WTC11 (cell line): ENCODE results near the gene NR4A3. TPM values are rescaled to one million over a fixed set of nuclear protein-coding genes. Genes with fewer than 3 reads are reported as not detected.

Experiments used
- ATAC-seq: fragments of 200-7000 bp; cut with Tn5 transposase; 2 replicates; pipeline ENCODE4 v1.10.0; 2021; ENCODE audit warnings: mild to moderate bottlenecking, moderate library complexity
- CTCF ChIA-PET: fragments of 300-600 bp; sonication (Branson Sonifier 250); formaldehyde crosslinking; loops from one replicate; lab custom pipeline; 2021; ENCODE audit warnings: antibody characterized with exemption; lab: Charles Lee
- POLR2A ChIA-PET: fragments of 350-600 bp; sonication (Branson Sonifier 250); formaldehyde crosslinking; loops from one replicate; lab custom pipeline; 2021; ENCODE audit warnings: antibody characterized with exemption; lab: Charles Lee
- DNase-seq: peaks from one replicate; pipeline ENCODE4 v3.0.0; 2021; ENCODE audit warnings: low spot score
- H3K27ac Mint-ChIP-seq: 2 replicates; pipeline ENCODE4 v1.8.0; 2021; ENCODE audit warnings: mixed read lengths
- H3K27me3 Mint-ChIP-seq: 2 replicates; pipeline ENCODE4 v1.8.0; 2021; ENCODE audit warnings: low read depth, mild to moderate bottlenecking, moderate library complexity, mixed read lengths
- H3K36me3 Mint-ChIP-seq: 2 replicates; pipeline ENCODE4 v1.8.0; 2021; ENCODE audit warnings: mixed read lengths
- H3K4me1 Mint-ChIP-seq: 2 replicates; pipeline ENCODE4 v1.8.0; 2022; ENCODE audit warnings: mixed read lengths
- H3K4me3 Mint-ChIP-seq: 2 replicates; pipeline ENCODE4 v1.8.0; 2021; ENCODE audit warnings: mild to moderate bottlenecking, moderate library complexity, mixed read lengths
- H3K9me3 Mint-ChIP-seq: 2 replicates; pipeline ENCODE4 v1.8.0; 2021; ENCODE audit warnings: mixed read lengths
- CBFB ChIP-seq: sonication (generic); formaldehyde crosslinking; IDR thresholded peaks from 2 replicates; pipeline ENCODE4 v1.8.1; 2022; ENCODE audit warnings: mild to moderate bottlenecking, low read depth, missing genetic modification reagents
- ESRRA ChIP-seq: sonication (generic); formaldehyde crosslinking; IDR thresholded peaks from 2 replicates; pipeline ENCODE4 v1.8.1; 2022; ENCODE audit warnings: mild to moderate bottlenecking, missing genetic modification reagents, borderline replicate concordance
- FOXJ3 ChIP-seq: sonication (generic); formaldehyde crosslinking; IDR thresholded peaks from 2 replicates; pipeline ENCODE4 v1.9.0; 2021; ENCODE audit warnings: missing genetic modification reagents, mild to moderate bottlenecking, borderline replicate concordance
- IRF1 ChIP-seq: sonication (generic); formaldehyde crosslinking; IDR thresholded peaks from 2 replicates; pipeline ENCODE4 v1.8.0; 2023; ENCODE audit warnings: missing genetic modification reagents
- IRF2 ChIP-seq: sonication (generic); formaldehyde crosslinking; IDR thresholded peaks from 2 replicates; pipeline ENCODE4 v1.8.0; 2022; ENCODE audit warnings: low read depth, missing genetic modification reagents, borderline replicate concordance
- JUN ChIP-seq: sonication (generic); formaldehyde crosslinking; IDR thresholded peaks from 2 replicates; pipeline ENCODE4 v1.8.0; 2023; ENCODE audit warnings: mild to moderate bottlenecking, missing genetic modification reagents
- OVOL2 ChIP-seq: fragments of 250-450 bp; sonication (Bioruptor Pico); IDR thresholded peaks from 2 replicates; pipeline ENCODE4 v1.9.0; 2021; ENCODE audit warnings: mild to moderate bottlenecking, borderline replicate concordance
- RELA ChIP-seq: sonication (generic); formaldehyde crosslinking; IDR thresholded peaks from 2 replicates; pipeline ENCODE4 v1.8.1; 2022; ENCODE audit warnings: missing genetic modification reagents, mild to moderate bottlenecking, borderline replicate concordance
- TEAD1 ChIP-seq: sonication (generic); formaldehyde crosslinking; IDR thresholded peaks from 2 replicates; pipeline ENCODE4 v1.8.0; 2022; ENCODE audit warnings: mild to moderate bottlenecking, missing genetic modification reagents
- ZNF263 ChIP-seq: sonication (generic); formaldehyde crosslinking; IDR thresholded peaks from 2 replicates; pipeline ENCODE4 v1.8.1; 2022; ENCODE audit warnings: low read depth, mild to moderate bottlenecking, moderate library complexity, missing genetic modification reagents
- total RNA-seq: library from RNA; stranded (reverse); gene quantifications from 3 replicates; pipeline ENCODE4 v1.2.3, GENCODE V29; 2021
- TF ChIP-seq, protein P1 (sequence below): fragments of 200-600 bp; IDR thresholded peaks from 2 replicates; pipeline ENCODE4 v1.8.0; 2022; ENCODE audit warnings: antibody characterized with exemption
- TF ChIP-seq, protein P2 (sequence below): sonication (generic); formaldehyde crosslinking; IDR thresholded peaks from 2 replicates; pipeline ENCODE4 v1.8.1; 2023; ENCODE audit warnings: mild to moderate bottlenecking, missing genetic modification reagents, borderline replicate concordance
- TF ChIP-seq, protein P3 (sequence below): sonication (generic); formaldehyde crosslinking; IDR thresholded peaks from 2 replicates; pipeline ENCODE4 v1.8.1; 2023; ENCODE audit warnings: mild to moderate bottlenecking, missing genetic modification reagents, moderate library complexity

The NR4A3 gene
- total RNA-seq, 1 experiment from 2014 or later, result 0.57 TPM

GRCh38 chr9:99796231-99796630 lies 25.5 kb upstream of the NR4A3 start:
- TF ChIP-seq ESRRA (CRISPR knock-in tag), result no peak
- TF ChIP-seq, all 79 proteins: peak for 0
- DNase-seq, result no peak
- H3K4me1 Mint-ChIP-seq, result no peaks in the 10 kb centered on the region
- no peaks in the 10 kb centered on the region for H3K9me3 Mint-ChIP-seq
- H3K4me3 Mint-ChIP-seq, result no peak overlapping the region
- H3K27me3 Mint-ChIP-seq, result no peaks in the 10 kb centered on the region
- ATAC-seq, result no peak
- H3K27ac Mint-ChIP-seq, result no peak overlapping the region
- CTCF ChIA-PET, result interaction anchor here (0.6 to 1.0 kb wide), 2 partner anchors 11 to 797 kb away, joined by 3 to 6 read pairs; no protein-coding TSS in a partner anchor
- POLR2A ChIA-PET, result no interaction called here
- H3K36me3 Mint-ChIP-seq, result no peaks in the 10 kb centered on the region

- TF ChIP-seq TEAD1 (CRISPR knock-in tag) (no peak), IRF2 (no peak)
- TF ChIP-seq, all 79 proteins: peak for 0
- H3K36me3 Mint-ChIP-seq, result 0 out of 2 replicates have a peak, but pooled peaks cover 4% of the 10 kb centered on the region
- POLR2A ChIA-PET, result no interaction called here
Observed at GRCh38 chr9:99801775-99802174, 19.9 kb upstream of the NR4A3 start.

GRCh38 chr9:99803694-99804093 lies 18.0 kb upstream of the NR4A3 start:
- TF ChIP-seq JUN (CRISPR knock-in tag) (no peak), IRF1 (CRISPR knock-in tag) (no peak), CBFB (CRISPR knock-in tag) (no peak)
- POLR2A ChIA-PET, result no interaction called here
- ATAC-seq (no peak), DNase-seq (no peak)
- H3K27me3 Mint-ChIP-seq, result no peaks in the 10 kb centered on the region
- CTCF ChIA-PET, result no interaction called here
- H3K4me1 Mint-ChIP-seq, result peaks cover 15% of the 10 kb centered on the region
- H3K36me3 Mint-ChIP-seq, result 0 out of 2 replicates have a peak, but pooled peaks cover 4% of the 10 kb centered on the region
- no peak overlapping the region for H3K4me3 Mint-ChIP-seq
- no peaks in the 10 kb centered on the region for H3K9me3 Mint-ChIP-seq
- H3K27ac Mint-ChIP-seq, result no peak overlapping the region

More at GRCh38 chr9:99801775-99802174, 19.9 kb upstream of the NR4A3 start:
- DNase-seq (no peak), ATAC-seq (no peak; the same call in 1 of the 2 replicates)
- H3K4me3 Mint-ChIP-seq, result no peak overlapping the region
- CTCF ChIA-PET, result no interaction called here
- H3K4me1 Mint-ChIP-seq, result no peaks in the 10 kb centered on the region
- H3K9me3 Mint-ChIP-seq, result no peaks in the 10 kb centered on the region
- no peaks in the 10 kb centered on the region for H3K27me3 Mint-ChIP-seq
- no peak overlapping the region for H3K27ac Mint-ChIP-seq

- H3K27ac Mint-ChIP-seq, result no peak overlapping the region
- DNase-seq, result peak; percentile 67
- H3K36me3 Mint-ChIP-seq, result no peaks in the 10 kb centered on the region
- no peaks in the 10 kb centered on the region for H3K9me3 Mint-ChIP-seq
- CTCF ChIA-PET, result no interaction called here
- peak; percentile 56 for ATAC-seq
- no peaks in the 10 kb centered on the region for H3K27me3 Mint-ChIP-seq
- TF ChIP-seq, protein P1, sequence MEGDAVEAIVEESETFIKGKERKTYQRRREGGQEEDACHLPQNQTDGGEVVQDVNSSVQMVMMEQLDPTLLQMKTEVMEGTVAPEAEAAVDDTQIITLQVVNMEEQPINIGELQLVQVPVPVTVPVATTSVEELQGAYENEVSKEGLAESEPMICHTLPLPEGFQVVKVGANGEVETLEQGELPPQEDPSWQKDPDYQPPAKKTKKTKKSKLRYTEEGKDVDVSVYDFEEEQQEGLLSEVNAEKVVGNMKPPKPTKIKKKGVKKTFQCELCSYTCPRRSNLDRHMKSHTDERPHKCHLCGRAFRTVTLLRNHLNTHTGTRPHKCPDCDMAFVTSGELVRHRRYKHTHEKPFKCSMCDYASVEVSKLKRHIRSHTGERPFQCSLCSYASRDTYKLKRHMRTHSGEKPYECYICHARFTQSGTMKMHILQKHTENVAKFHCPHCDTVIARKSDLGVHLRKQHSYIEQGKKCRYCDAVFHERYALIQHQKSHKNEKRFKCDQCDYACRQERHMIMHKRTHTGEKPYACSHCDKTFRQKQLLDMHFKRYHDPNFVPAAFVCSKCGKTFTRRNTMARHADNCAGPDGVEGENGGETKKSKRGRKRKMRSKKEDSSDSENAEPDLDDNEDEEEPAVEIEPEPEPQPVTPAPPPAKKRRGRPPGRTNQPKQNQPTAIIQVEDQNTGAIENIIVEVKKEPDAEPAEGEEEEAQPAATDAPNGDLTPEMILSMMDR, result peak; percentile 63
- TF ChIP-seq FOXJ3 (CRISPR knock-in tag), result no peak
- TF ChIP-seq, all 79 proteins: peak for 1
- POLR2A ChIA-PET, result no interaction called here
- peaks cover 48% of the 10 kb centered on the region for H3K4me1 Mint-ChIP-seq
- H3K4me3 Mint-ChIP-seq, result no peak overlapping the region
Observed at GRCh38 chr9:99807276-99807852, 14.3 kb upstream of the NR4A3 start.

DNA sequence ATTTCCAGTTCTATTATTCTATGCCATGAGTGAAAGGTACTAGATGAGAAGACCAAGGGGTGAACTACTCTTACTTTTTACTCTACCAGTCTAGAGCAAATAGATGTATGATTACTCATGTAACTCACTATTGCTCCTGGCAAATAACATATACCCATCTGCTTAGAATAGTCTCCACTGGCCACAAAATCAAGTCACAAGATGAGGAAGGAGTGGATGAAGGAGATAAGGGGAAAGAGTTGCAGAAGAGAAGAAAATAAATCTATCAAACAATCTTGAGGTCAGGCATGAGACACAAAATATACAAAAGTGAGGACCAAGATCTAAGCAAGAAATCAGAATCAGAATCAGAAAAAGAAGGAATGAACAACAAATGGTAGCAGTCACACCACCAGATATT lies 13.7 kb upstream of the NR4A3 start:
- DNase-seq, result no peak
- Mint-ChIP-seq H3K4me3 (no peak overlapping the region), H3K36me3 (no peaks in the 10 kb centered on the region), H3K4me1 (peaks cover 53% of the 10 kb centered on the region), H3K27me3 (no peaks in the 10 kb centered on the region), H3K9me3 (no peaks in the 10 kb centered on the region), H3K27ac (0 out of 2 replicates have a peak overlapping the region, but pooled peaks have one; percentile 32)
- ChIA-PET CTCF (no interaction called here), POLR2A (no interaction called here)
- TF ChIP-seq ESRRA (CRISPR knock-in tag) (no peak), TEAD1 (CRISPR knock-in tag) (no peak), RELA (CRISPR knock-in tag) (no peak), ZNF263 (CRISPR knock-in tag) (no peak), OVOL2 (no peak)
- TF ChIP-seq, protein P2, sequence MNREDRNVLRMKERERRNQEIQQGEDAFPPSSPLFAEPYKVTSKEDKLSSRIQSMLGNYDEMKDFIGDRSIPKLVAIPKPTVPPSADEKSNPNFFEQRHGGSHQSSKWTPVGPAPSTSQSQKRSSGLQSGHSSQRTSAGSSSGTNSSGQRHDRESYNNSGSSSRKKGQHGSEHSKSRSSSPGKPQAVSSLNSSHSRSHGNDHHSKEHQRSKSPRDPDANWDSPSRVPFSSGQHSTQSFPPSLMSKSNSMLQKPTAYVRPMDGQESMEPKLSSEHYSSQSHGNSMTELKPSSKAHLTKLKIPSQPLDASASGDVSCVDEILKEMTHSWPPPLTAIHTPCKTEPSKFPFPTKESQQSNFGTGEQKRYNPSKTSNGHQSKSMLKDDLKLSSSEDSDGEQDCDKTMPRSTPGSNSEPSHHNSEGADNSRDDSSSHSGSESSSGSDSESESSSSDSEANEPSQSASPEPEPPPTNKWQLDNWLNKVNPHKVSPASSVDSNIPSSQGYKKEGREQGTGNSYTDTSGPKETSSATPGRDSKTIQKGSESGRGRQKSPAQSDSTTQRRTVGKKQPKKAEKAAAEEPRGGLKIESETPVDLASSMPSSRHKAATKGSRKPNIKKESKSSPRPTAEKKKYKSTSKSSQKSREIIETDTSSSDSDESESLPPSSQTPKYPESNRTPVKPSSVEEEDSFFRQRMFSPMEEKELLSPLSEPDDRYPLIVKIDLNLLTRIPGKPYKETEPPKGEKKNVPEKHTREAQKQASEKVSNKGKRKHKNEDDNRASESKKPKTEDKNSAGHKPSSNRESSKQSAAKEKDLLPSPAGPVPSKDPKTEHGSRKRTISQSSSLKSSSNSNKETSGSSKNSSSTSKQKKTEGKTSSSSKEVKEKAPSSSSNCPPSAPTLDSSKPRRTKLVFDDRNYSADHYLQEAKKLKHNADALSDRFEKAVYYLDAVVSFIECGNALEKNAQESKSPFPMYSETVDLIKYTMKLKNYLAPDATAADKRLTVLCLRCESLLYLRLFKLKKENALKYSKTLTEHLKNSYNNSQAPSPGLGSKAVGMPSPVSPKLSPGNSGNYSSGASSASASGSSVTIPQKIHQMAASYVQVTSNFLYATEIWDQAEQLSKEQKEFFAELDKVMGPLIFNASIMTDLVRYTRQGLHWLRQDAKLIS (CRISPR knock-in tag), result no peak
- TF ChIP-seq, protein P3, sequence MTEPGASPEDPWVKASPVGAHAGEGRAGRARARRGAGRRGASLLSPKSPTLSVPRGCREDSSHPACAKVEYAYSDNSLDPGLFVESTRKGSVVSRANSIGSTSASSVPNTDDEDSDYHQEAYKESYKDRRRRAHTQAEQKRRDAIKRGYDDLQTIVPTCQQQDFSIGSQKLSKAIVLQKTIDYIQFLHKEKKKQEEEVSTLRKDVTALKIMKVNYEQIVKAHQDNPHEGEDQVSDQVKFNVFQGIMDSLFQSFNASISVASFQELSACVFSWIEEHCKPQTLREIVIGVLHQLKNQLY, result no peak
- no peak for ATAC-seq
